Measurements from ENCODE around the gene C2CD2.

C2CD2 gene

GRCh38 chr21:41980561-41980960 lies 26.7 kb upstream of the C2CD2 start:
- H3K27me3 Mint-ChIP-seq, result no peaks in the 10 kb centered on the region
- no peak overlapping the region for H3K4me3 Mint-ChIP-seq
- H3K4me1 Mint-ChIP-seq (ENCODE audit: low read depth), result no peaks in the 10 kb centered on the region
- peaks cover 5% of the 10 kb centered on the region for H3K36me3 Mint-ChIP-seq (ENCODE audit: low read depth)
- H3K27ac Mint-ChIP-seq, result no peak overlapping the region
- H3K9me3 Mint-ChIP-seq, result peaks cover 19% of the 10 kb centered on the region

GRCh38 chr21:41979751-41980369 lies 26.0 kb upstream of the C2CD2 start:
- no peak overlapping the region for H3K27ac Mint-ChIP-seq
- H3K27me3 Mint-ChIP-seq, result no peaks in the 10 kb centered on the region
- peaks cover 19% of the 10 kb centered on the region for H3K9me3 Mint-ChIP-seq
- peaks cover 5% of the 10 kb centered on the region for H3K36me3 Mint-ChIP-seq (ENCODE audit: low read depth)
- H3K4me3 Mint-ChIP-seq, result no peak overlapping the region
- no peaks in the 10 kb centered on the region for H3K4me1 Mint-ChIP-seq (ENCODE audit: low read depth)

- no peak overlapping the region for H3K4me3 Mint-ChIP-seq
- H3K36me3 Mint-ChIP-seq (ENCODE audit: low read depth), result peaks cover 5% of the 10 kb centered on the region
- peaks cover 1% of the 10 kb centered on the region for H3K4me1 Mint-ChIP-seq (ENCODE audit: low read depth)
- peaks cover 19% of the 10 kb centered on the region for H3K9me3 Mint-ChIP-seq
- H3K27me3 Mint-ChIP-seq, result no peaks in the 10 kb centered on the region
- no peak overlapping the region for H3K27ac Mint-ChIP-seq
Observed at GRCh38 chr21:41979335-41979734, 25.5 kb upstream of the C2CD2 start.

GRCh38 chr21:41977034-41977950 lies 23.5 kb upstream of the C2CD2 start:
- peaks cover 8% of the 10 kb centered on the region for H3K9me3 Mint-ChIP-seq
- no peak overlapping the region for H3K27ac Mint-ChIP-seq

GRCh38 chr21:41976611-41977010 lies 22.8 kb upstream of the C2CD2 start:
- Mint-ChIP-seq H3K4me1 (ENCODE audit: low read depth) (peaks cover 6% of the 10 kb centered on the region), H3K27me3 (no peaks in the 10 kb centered on the region), H3K27ac (no peak overlapping the region), H3K9me3 (peaks cover 7% of the 10 kb centered on the region), H3K36me3 (ENCODE audit: low read depth) (no peaks in the 10 kb centered on the region), H3K4me3 (no peak overlapping the region)

More at GRCh38 chr21:41977034-41977950, 23.5 kb upstream of the C2CD2 start:
- H3K27me3 Mint-ChIP-seq, result no peaks in the 10 kb centered on the region
- peaks cover 6% of the 10 kb centered on the region for H3K4me1 Mint-ChIP-seq (ENCODE audit: low read depth)
- no peak overlapping the region for H3K4me3 Mint-ChIP-seq
- no peaks in the 10 kb centered on the region for H3K36me3 Mint-ChIP-seq (ENCODE audit: low read depth)

- Mint-ChIP-seq H3K4me3 (no peak overlapping the region), H3K36me3 (ENCODE audit: low read depth) (no peaks in the 10 kb centered on the region), H3K9me3 (peaks cover 7% of the 10 kb centered on the region), H3K4me1 (ENCODE audit: low read depth) (peaks cover 6% of the 10 kb centered on the region), H3K27ac (no peak overlapping the region), H3K27me3 (no peaks in the 10 kb centered on the region)
Observed at GRCh38 chr21:41975391-41976272, 21.8 kb upstream of the C2CD2 start.

GRCh38 chr21:41974752-41975053 lies 20.9 kb upstream of the C2CD2 start:
- Mint-ChIP-seq H3K9me3 (peaks cover 7% of the 10 kb centered on the region), H3K27me3 (no peaks in the 10 kb centered on the region), H3K4me1 (ENCODE audit: low read depth) (peaks cover 6% of the 10 kb centered on the region), H3K36me3 (ENCODE audit: low read depth) (no peaks in the 10 kb centered on the region), H3K4me3 (no peak overlapping the region), H3K27ac (no peak overlapping the region)

GRCh38 chr21:41973861-41974751 lies 20.3 kb upstream of the C2CD2 start:
- H3K36me3 Mint-ChIP-seq (ENCODE audit: low read depth), result no peaks in the 10 kb centered on the region
- no peaks in the 10 kb centered on the region for H3K27me3 Mint-ChIP-seq
- peaks cover under 1% of the 10 kb centered on the region for H3K9me3 Mint-ChIP-seq
- peaks cover 6% of the 10 kb centered on the region for H3K4me1 Mint-ChIP-seq (ENCODE audit: low read depth)
- no peak overlapping the region for H3K4me3 Mint-ChIP-seq
- H3K27ac Mint-ChIP-seq, result peak overlapping the region; percentile 36

GRCh38 chr21:41973427-41973831 lies 19.6 kb upstream of the C2CD2 start:
- no peak overlapping the region for H3K27ac Mint-ChIP-seq
- peaks cover 6% of the 10 kb centered on the region for H3K4me1 Mint-ChIP-seq (ENCODE audit: low read depth)
- no peak overlapping the region for H3K4me3 Mint-ChIP-seq
- no peaks in the 10 kb centered on the region for H3K9me3 Mint-ChIP-seq
- H3K36me3 Mint-ChIP-seq (ENCODE audit: low read depth), result no peaks in the 10 kb centered on the region
- H3K27me3 Mint-ChIP-seq, result no peaks in the 10 kb centered on the region

GRCh38 chr21:41972511-41973205 lies 18.8 kb upstream of the C2CD2 start:
- H3K4me1 Mint-ChIP-seq (ENCODE audit: low read depth), result peaks cover 6% of the 10 kb centered on the region
- H3K36me3 Mint-ChIP-seq (ENCODE audit: low read depth), result no peaks in the 10 kb centered on the region
- no peaks in the 10 kb centered on the region for H3K27me3 Mint-ChIP-seq
- no peaks in the 10 kb centered on the region for H3K9me3 Mint-ChIP-seq
- no peak overlapping the region for H3K4me3 Mint-ChIP-seq
- H3K27ac Mint-ChIP-seq, result no peak overlapping the region

- Mint-ChIP-seq H3K27me3 (no peaks in the 10 kb centered on the region), H3K36me3 (ENCODE audit: low read depth) (no peaks in the 10 kb centered on the region), H3K27ac (no peak overlapping the region), H3K4me3 (no peak overlapping the region), H3K4me1 (ENCODE audit: low read depth) (peaks cover 6% of the 10 kb centered on the region), H3K9me3 (no peaks in the 10 kb centered on the region)
Observed at GRCh38 chr21:41971891-41972290, 18.1 kb upstream of the C2CD2 start.

GRCh38 chr21:41970751-41971653 lies 17.2 kb upstream of the C2CD2 start:
- no peaks in the 10 kb centered on the region for H3K27me3 Mint-ChIP-seq
- H3K27ac Mint-ChIP-seq, result no peak overlapping the region
- no peaks in the 10 kb centered on the region for H3K36me3 Mint-ChIP-seq (ENCODE audit: low read depth)
- H3K4me3 Mint-ChIP-seq, result no peak overlapping the region
- no peaks in the 10 kb centered on the region for H3K9me3 Mint-ChIP-seq
- peaks cover 6% of the 10 kb centered on the region for H3K4me1 Mint-ChIP-seq (ENCODE audit: low read depth)

GRCh38 chr21:41970106-41970391 lies 16.2 kb upstream of the C2CD2 start:
- no peaks in the 10 kb centered on the region for H3K9me3 Mint-ChIP-seq
- H3K27ac Mint-ChIP-seq, result no peak overlapping the region
- H3K4me1 Mint-ChIP-seq (ENCODE audit: low read depth), result peaks cover 6% of the 10 kb centered on the region
- no peak overlapping the region for H3K4me3 Mint-ChIP-seq
- no peaks in the 10 kb centered on the region for H3K36me3 Mint-ChIP-seq (ENCODE audit: low read depth)
- no peaks in the 10 kb centered on the region for H3K27me3 Mint-ChIP-seq
